ENCODE measurements around the gene CITED4.

GRCh38 chr1:40872276-40872675, 10.1 kb upstream of the CITED4 start:
- TF ChIP-seq CTCF (conservative IDR thresholded peaks at IDR 0.05; ENCODE audit: low read depth, low read length) = no peak
- TF ChIP-seq EZH2phosphoT487 (IDR thresholded peaks at IDR 0.05; ENCODE audit: borderline replicate concordance, low read length) = no peak
- TF ChIP-seq EZH2 (IDR thresholded peaks at IDR 0.05; ENCODE audit: low read length, unreplicated experiment) = no peak

All from PC-3 (cell line).